ENCODE measurements around the gene CSDE1.

GRCh38 chr1:114668373-114668772, 89.4 kb downstream of the CSDE1 start:
- TF ChIP-seq YY1 (IDR thresholded peaks at IDR 0.05; ENCODE audit: insufficient read depth, insufficient read length): no peak
- TF ChIP-seq ZNF274 (IDR thresholded peaks at IDR 0.05; ENCODE audit: low read depth, low read length): no peak
